Measurements from ENCODE around the gene GTPBP1. TPM values are rescaled to one million over a fixed set of nuclear protein-coding genes. Genes with fewer than 3 reads are reported as not detected.

Gene GTPBP1
- total RNA-seq, 1 experiment from 2014 or later: 94.7 TPM

DNA sequence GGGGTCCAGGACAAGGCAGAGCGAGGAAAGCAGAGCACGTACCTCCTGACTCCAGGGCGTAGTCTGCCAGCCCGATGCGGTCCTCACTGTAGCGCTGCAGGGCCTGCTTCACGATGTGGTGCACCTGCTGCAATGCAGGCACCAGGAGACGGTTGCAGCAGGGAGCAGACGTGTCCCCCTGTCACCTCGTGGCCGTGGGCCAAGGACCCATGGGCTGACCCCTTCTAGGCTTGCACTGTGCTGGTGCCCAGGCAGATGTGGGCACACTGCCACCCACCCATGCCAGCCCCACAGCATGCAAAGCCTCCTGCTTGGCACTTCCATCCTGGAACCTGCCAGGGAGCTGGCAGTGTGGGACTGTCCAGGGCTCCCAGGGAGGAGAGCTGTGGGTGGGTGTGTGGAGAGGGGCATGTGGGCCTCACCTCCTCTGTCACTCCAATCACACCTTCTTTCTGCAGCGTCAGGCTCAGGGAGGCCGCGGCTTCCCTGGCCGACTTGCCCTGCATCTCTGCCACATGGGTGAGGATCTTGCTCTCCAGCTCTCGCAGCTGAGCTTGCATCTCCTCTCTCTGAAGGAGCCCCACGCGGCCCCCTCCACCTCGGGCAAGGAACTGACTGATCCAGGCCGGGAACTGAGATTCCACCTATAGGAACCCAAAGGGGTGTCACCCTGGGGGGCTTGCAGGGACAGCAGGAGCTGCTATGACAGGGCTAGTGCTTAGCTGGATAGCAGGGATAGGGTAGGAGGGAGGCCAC is 33.7 kb downstream of the GTPBP1 start:
- DNase-seq: no peak
- Histone ChIP-seq H3F3A (ENCODE audit: insufficient read depth, low read depth) (peaks cover 33% of the 10 kb centered on the region; the same call in 1 of the 2 replicates), H2AFZ (no peak overlapping the region), H3K4me1 (replicated peaks; ENCODE audit: insufficient read depth) (peaks cover under 1% of the 10 kb centered on the region; the same call in 1 of the 2 replicates), H3K9me2 (ENCODE audit: insufficient read depth) (no peaks in the 10 kb centered on the region), H3K79me2 (ENCODE audit: low read depth) (no peaks in the 10 kb centered on the region), H3K36me3 (ENCODE audit: low read depth) (peaks cover 37% of the 10 kb centered on the region), H4K20me1 (ENCODE audit: insufficient read depth) (peaks cover 3% of the 10 kb centered on the region; the same call in 1 of the 2 replicates), H3K27ac (no peak overlapping the region), H3K4me2 (no peak overlapping the region), H3K4me3 (no peak overlapping the region), H3K9me3 (ENCODE audit: insufficient read depth, low read depth) (no peaks in the 10 kb centered on the region), H3K27me3 (ENCODE audit: insufficient read depth, low read depth) (no peaks in the 10 kb centered on the region)
- intact Hi-C loops (cut with micrococcal nuclease; ENCODE audit: unreplicated experiment): no loop called here
- TF ChIP-seq, protein P1, sequence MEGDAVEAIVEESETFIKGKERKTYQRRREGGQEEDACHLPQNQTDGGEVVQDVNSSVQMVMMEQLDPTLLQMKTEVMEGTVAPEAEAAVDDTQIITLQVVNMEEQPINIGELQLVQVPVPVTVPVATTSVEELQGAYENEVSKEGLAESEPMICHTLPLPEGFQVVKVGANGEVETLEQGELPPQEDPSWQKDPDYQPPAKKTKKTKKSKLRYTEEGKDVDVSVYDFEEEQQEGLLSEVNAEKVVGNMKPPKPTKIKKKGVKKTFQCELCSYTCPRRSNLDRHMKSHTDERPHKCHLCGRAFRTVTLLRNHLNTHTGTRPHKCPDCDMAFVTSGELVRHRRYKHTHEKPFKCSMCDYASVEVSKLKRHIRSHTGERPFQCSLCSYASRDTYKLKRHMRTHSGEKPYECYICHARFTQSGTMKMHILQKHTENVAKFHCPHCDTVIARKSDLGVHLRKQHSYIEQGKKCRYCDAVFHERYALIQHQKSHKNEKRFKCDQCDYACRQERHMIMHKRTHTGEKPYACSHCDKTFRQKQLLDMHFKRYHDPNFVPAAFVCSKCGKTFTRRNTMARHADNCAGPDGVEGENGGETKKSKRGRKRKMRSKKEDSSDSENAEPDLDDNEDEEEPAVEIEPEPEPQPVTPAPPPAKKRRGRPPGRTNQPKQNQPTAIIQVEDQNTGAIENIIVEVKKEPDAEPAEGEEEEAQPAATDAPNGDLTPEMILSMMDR (conservative IDR thresholded peaks at IDR 0.05): no peak
- no peak for TF ChIP-seq EZH2 (IDR thresholded peaks at IDR 0.05; ENCODE audit: low read depth)
- BruUV-seq (replicated peaks): no TSS peak
- ChIA-PET POLR2A (ENCODE audit: unreplicated experiment) (interaction anchor here (0.6 kb wide), 2 partner anchors 17 to 239 kb away, joined by 4 read pairs; no protein-coding TSS in a partner anchor), CTCF (interaction anchor here (0.6 kb wide), 1 partner anchor 787 kb away, joined by 10 read pairs; no protein-coding TSS in a partner anchor)

DNA sequence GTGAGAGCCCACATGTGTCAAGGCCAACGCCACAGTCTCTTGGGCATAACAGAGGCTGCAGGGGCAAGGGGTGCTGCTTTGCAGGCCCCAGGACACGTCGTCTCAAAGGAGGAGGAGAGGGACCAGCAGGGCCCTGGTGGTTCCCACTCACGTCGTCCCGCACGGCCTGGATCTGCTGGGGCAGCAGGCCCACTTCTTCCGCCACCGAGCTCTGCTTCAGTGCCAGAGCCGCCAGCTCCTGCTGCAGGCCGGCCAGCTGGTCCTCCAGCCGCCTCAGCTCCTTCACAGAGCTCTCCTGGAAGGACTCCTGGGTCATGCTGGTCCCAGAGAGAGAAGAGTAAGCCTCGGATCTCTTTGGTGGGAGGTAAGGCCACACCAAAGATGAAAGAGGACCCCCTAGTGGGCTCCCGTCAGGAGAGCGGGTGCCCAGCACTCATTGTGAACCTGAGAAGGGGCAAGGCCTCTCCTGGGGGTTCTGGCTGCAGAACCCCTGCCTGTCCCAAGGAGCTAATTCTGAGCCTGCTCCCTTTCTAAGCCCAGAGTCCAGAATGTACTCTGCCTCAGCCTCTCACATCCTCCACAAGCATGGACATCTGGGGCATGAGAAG is 34.5 kb downstream of the GTPBP1 start:
- POLR2A ChIA-PET (ENCODE audit: unreplicated experiment): interaction anchor here (0.6 kb wide), 2 partner anchors 16 to 238 kb away, joined by 4 read pairs; no protein-coding TSS in a partner anchor
- Histone ChIP-seq H3K9me3 (ENCODE audit: insufficient read depth, low read depth) (no peaks in the 10 kb centered on the region), H3K4me2 (no peak overlapping the region), H3K27me3 (ENCODE audit: insufficient read depth, low read depth) (no peaks in the 10 kb centered on the region), H3K79me2 (ENCODE audit: low read depth) (no peaks in the 10 kb centered on the region), H3K4me1 (replicated peaks; ENCODE audit: insufficient read depth) (no peaks in the 10 kb centered on the region), H2AFZ (no peak overlapping the region), H3K9me2 (ENCODE audit: insufficient read depth) (no peaks in the 10 kb centered on the region), H3K4me3 (no peak overlapping the region), H4K20me1 (ENCODE audit: insufficient read depth) (peaks cover 2% of the 10 kb centered on the region; the same call in 1 of the 2 replicates), H3K27ac (no peak overlapping the region), H3F3A (ENCODE audit: insufficient read depth, low read depth) (peaks cover 37% of the 10 kb centered on the region; the same call in 1 of the 2 replicates), H3K36me3 (ENCODE audit: low read depth) (peaks cover 41% of the 10 kb centered on the region)
- CTCF ChIA-PET: no interaction called here
- intact Hi-C loops (cut with micrococcal nuclease; ENCODE audit: unreplicated experiment): no loop called here
- BruUV-seq (replicated peaks): no TSS peak
- DNase-seq: no peak
- TF ChIP-seq EZH2 (IDR thresholded peaks at IDR 0.05; ENCODE audit: low read depth): no peak
- TF ChIP-seq, protein P1 (conservative IDR thresholded peaks at IDR 0.05): no peak

DNA sequence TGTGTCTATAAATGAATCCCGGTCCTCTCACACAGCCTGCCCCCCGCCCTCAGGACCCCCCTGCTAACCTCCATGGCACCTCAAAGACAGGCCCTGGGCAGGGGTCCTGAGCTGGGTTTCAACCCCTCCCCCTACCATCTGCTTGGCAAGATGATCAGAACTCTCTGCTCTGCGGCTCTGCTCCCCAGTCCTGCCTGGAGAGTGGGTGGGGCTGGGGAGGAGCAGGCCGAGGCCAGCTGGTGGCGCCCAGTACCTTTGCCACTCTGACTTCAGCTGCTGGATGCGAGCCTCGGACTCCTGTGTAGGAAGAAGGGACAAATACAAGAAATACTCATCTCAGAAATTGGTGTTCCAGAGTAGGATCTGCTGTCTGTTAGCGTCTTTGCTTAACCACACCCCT is 35.0 kb downstream of the GTPBP1 start:
- H3K27me3 ChIP-seq (ENCODE audit: insufficient read depth, low read depth): no peaks in the 10 kb centered on the region
- H3F3A ChIP-seq (ENCODE audit: insufficient read depth, low read depth): peaks cover 41% of the 10 kb centered on the region; the same call in 1 of the 2 replicates
- H3K36me3 ChIP-seq (ENCODE audit: low read depth): peaks cover 41% of the 10 kb centered on the region
- TF ChIP-seq EZH2 (IDR thresholded peaks at IDR 0.05; ENCODE audit: low read depth): no peak
- TF ChIP-seq, protein P1 (conservative IDR thresholded peaks at IDR 0.05): no peak
- no peak overlapping the region for H2AFZ ChIP-seq
- intact Hi-C loops (cut with micrococcal nuclease; ENCODE audit: unreplicated experiment): no loop called here
- no TSS peak for BruUV-seq (replicated peaks)
- H3K4me3 ChIP-seq: no peak overlapping the region
- no peak for DNase-seq
- H3K27ac ChIP-seq: no peak overlapping the region
- H3K79me2 ChIP-seq (ENCODE audit: low read depth): no peaks in the 10 kb centered on the region
- H3K4me1 ChIP-seq (replicated peaks; ENCODE audit: insufficient read depth): no peaks in the 10 kb centered on the region
- H3K9me3 ChIP-seq (ENCODE audit: insufficient read depth, low read depth): no peaks in the 10 kb centered on the region
- ChIA-PET POLR2A (ENCODE audit: unreplicated experiment) (no interaction called here), CTCF (no interaction called here)
- no peaks in the 10 kb centered on the region for H3K9me2 ChIP-seq (ENCODE audit: insufficient read depth)
- no peaks in the 10 kb centered on the region for H4K20me1 ChIP-seq (ENCODE audit: insufficient read depth)
- H3K4me2 ChIP-seq: no peak overlapping the region

Data from PC-9 (cell line).